Upper lobe of left lung (tissue), 6 donors: ENCODE results near the gene CYP2J2. TPM values are rescaled to one million over a fixed set of nuclear protein-coding genes. Genes with fewer than 3 reads are reported as not detected.

Experiments
- ATAC-seq, 2 donors: fragments of 200-7000 bp; cut with Tn5 transposase; one replicate each; pipeline ENCODE4 v1.9.1; 2022; ENCODE audit warnings: mild to moderate bottlenecking in 2 of 2, moderate library complexity in 2 of 2; ENCODE audit not compliant: low FRiP score in 2 of 2
- DNase-seq, 2 donors: peaks; one replicate each; pipeline ENCODE4 v3.0.0-alpha.2; 2019 to 2020
- H3K27ac ChIP-seq, 4 donors: fragments of 200-600 bp; sonication (generic); one replicate each; pipeline ENCODE4 v1.5.1; 2016 to 2019
- H3K27me3 ChIP-seq, 4 donors: fragments of 200-600 bp; sonication (generic); one replicate each; pipeline ENCODE4 v1.5.1; 2017 to 2019
- H3K36me3 ChIP-seq, 4 donors: fragments of 200-600 bp; sonication (generic); one replicate each; pipeline ENCODE4 v1.5.1; 2016 to 2019
- H3K4me1 ChIP-seq, 4 donors: fragments of 200-600 bp; sonication (generic); one replicate each; pipeline ENCODE4 v1.5.1; 2018 to 2019
- H3K4me3 ChIP-seq, 4 donors: fragments of 200-600 bp; sonication (generic); one replicate each; pipeline ENCODE4 v1.5.1; 2017 to 2019; ENCODE audit warnings: mild to moderate bottlenecking in 2 of 4, moderate library complexity in 1 of 4
- H3K9me3 ChIP-seq, 4 donors: fragments of 200-600 bp; sonication (generic); one replicate each; pipeline ENCODE4 v1.5.1; 2018 to 2019
- EP300 ChIP-seq, 4 donors: sonication (generic); formaldehyde crosslinking; IDR thresholded peaks; one replicate each; pipeline ENCODE4 v1.5.1; 2017; ENCODE audit warnings: antibody characterized with exemption in 4 of 4, control low read depth in 2 of 4
- POLR2A ChIP-seq, 4 donors: fragments of 450-650 bp; IDR thresholded peaks; one replicate each; pipeline ENCODE4 v1.5.1; 2016 to 2017; ENCODE audit warnings: antibody characterized with exemption in 4 of 4, mild to moderate bottlenecking in 2 of 4
- POLR2AphosphoS5 ChIP-seq, 2 donors: sonication (generic); formaldehyde crosslinking; IDR thresholded peaks; one replicate each; pipeline ENCODE4 v1.5.1; 2017; ENCODE audit warnings: antibody characterized with exemption in 2 of 2
- WGBS, 2 donors: methylation state at CpG; one replicate each; pipeline ENCODE4 v1.1.5; 2017 to 2018; 5-methylcytosine and 5-hydroxymethylcytosine counted together
- small RNA-seq, 4 donors: library from RNA; depleted of rRNA; stranded (forward); fragments of <200 nt; gene quantifications; one replicate each; pipeline ENCODE3, GENCODE V24; 2016
- total RNA-seq, 6 donors: library from RNA; depleted of rRNA in 4 of 6; stranded (reverse); fragments of >200 nt in 4 of 6; gene quantifications; one replicate each; pipeline versions ENCODE4 v1.1.0 to v1.2.1, GENCODE V29; 2016 to 2021
- TF ChIP-seq, protein P1 (sequence below), 6 experiments: fragments of 450-650 bp in 4 of 6; fragments of 200-600 bp in 2 of 6; sonication (generic) in 2 of 6; IDR thresholded peaks; one replicate each; pipeline ENCODE4 v1.5.1; 2016 to 2019; ENCODE audit warnings: antibody characterized with exemption in 6 of 6
- donor health status: DM: no; HTN: no; CAD: no; lungs with moderate emphysema.
- donor health status: DM: no; HTN: yes; CAD: no; lungs with severe emphysema.

CYP2J2 gene
- total RNA-seq, 6 donors from 2014 or later: 1.4 to 13.1 (median 1.8) TPM

DNA sequence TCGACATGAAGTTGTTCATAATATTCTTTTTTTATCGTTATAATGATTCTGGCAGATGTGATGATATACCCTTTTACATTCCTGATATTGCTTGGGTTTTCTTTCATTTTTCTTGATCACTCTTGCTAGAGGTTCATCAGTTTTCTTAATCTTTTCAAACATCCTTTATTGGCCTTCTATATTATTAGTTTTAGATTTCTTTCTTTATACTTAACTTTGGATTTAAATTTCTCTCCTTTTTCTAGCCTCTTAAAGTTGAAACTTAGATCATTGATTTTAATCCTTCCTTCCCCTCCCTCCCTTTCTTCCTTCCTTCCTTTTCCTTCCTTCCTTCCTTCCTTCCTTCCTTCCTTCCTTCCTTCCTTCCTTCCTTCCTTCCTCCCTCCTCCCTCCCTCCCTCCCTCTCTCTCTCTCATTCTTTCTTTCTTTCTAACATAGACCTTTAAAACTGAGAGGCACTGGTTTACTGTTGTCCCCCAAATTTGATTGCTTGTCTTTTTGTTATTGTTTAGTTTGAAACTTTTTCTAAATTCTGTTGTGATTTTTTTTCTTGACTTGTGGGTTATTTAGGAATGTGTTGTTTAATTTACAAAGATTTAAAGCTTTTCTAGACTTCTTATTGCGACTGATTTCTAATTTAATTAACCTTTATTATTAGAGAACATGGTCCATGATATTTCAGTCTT is 80.2 kb downstream of the CYP2J2 start:
- Histone ChIP-seq H3K36me3 (no peaks in the 10 kb centered on the region), H3K27me3 (no peaks in the 10 kb centered on the region), H3K4me1 (no peaks in the 10 kb centered on the region), H3K27ac (no peak overlapping the region), H3K4me3 (no peak overlapping the region), H3K9me3 (no peaks in the 10 kb centered on the region)
- no peak for TF ChIP-seq EP300 (IDR thresholded peaks at IDR 0.05)
- TF ChIP-seq POLR2A (IDR thresholded peaks at IDR 0.05): no peak
- no peak for TF ChIP-seq POLR2AphosphoS5 (IDR thresholded peaks at IDR 0.05)
- TF ChIP-seq, protein P1, sequence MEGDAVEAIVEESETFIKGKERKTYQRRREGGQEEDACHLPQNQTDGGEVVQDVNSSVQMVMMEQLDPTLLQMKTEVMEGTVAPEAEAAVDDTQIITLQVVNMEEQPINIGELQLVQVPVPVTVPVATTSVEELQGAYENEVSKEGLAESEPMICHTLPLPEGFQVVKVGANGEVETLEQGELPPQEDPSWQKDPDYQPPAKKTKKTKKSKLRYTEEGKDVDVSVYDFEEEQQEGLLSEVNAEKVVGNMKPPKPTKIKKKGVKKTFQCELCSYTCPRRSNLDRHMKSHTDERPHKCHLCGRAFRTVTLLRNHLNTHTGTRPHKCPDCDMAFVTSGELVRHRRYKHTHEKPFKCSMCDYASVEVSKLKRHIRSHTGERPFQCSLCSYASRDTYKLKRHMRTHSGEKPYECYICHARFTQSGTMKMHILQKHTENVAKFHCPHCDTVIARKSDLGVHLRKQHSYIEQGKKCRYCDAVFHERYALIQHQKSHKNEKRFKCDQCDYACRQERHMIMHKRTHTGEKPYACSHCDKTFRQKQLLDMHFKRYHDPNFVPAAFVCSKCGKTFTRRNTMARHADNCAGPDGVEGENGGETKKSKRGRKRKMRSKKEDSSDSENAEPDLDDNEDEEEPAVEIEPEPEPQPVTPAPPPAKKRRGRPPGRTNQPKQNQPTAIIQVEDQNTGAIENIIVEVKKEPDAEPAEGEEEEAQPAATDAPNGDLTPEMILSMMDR (IDR thresholded peaks at IDR 0.05): no peak
- 92 to 94% methylated on average over 3 of the region's 3 CpGs for WGBS, 2 donors
- no peak for ATAC-seq
- DNase-seq: no peak

DNA sequence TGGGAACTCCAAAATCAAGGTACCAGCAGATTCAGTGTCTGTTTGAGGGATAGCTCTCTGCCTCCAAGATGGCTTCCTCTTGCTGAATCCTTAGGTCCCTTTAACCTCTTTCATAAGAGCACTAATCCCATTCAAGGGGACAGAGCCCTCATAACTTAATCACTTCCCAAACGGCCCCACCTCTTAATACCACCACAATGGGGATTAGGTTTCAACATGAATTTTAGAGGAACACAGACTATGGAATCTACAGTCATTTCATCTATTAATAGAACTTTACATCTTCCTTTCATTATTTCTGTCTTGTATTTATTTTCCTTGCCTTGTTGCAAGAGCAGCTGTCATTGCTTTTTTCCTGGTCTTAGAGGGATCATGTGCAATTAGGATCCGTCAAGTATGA is 81.5 kb downstream of the CYP2J2 start:
- 73 to 79% methylated on average over 2 of the region's 2 CpGs for WGBS, 2 donors
- Histone ChIP-seq H3K27me3 (no peaks in the 10 kb centered on the region), H3K9me3 (no peaks in the 10 kb centered on the region), H3K4me3 (no peak overlapping the region), H3K4me1 (no peaks in the 10 kb centered on the region), H3K36me3 (no peaks in the 10 kb centered on the region), H3K27ac (no peak overlapping the region)
- ATAC-seq (no peak), DNase-seq (no peak)
- TF ChIP-seq POLR2AphosphoS5 (IDR thresholded peaks at IDR 0.05) (no peak), POLR2A (IDR thresholded peaks at IDR 0.05) (no peak), EP300 (IDR thresholded peaks at IDR 0.05) (no peak)
- TF ChIP-seq, protein P1 (IDR thresholded peaks at IDR 0.05): no peak

Small RNA genes within 50 kb of the gene (small RNA-seq; reads per million reads assigned to genes)
- gene RN7SL475P: 0 reads per million in 4 donors

Other genes starting within 250 kb of the CYP2J2 start
- gene HOOK1, start 111.8 kb downstream of the CYP2J2 start, total RNA-seq: 10 to 100 TPM in 4 of 6 donors, 1 to 10 TPM in 2; 5.3 to 27.6 (median 11.1) TPM
- 10 to 100 TPM in 2 of 6 donors, 1 to 10 TPM in 3, under 1 TPM in 1; 0.40 to 26.1 (median 4.8) TPM for gene C1orf87, start 147.0 kb upstream of the CYP2J2 start, total RNA-seq